Islet of Langerhans (tissue), 1 donor: ENCODE results near the gene COPS9.

Source experiments
- FAIRE-seq: peaks from one replicate; lab custom pipeline; 2011; peaks lifted over from hg19 to GRCh38; lab: Jason Lieb, UNC

COPS9 gene

GRCh38 chr2:240147911-240148587, 11.9 kb upstream of the COPS9 start:
- FAIRE-seq = no peak

DNA sequence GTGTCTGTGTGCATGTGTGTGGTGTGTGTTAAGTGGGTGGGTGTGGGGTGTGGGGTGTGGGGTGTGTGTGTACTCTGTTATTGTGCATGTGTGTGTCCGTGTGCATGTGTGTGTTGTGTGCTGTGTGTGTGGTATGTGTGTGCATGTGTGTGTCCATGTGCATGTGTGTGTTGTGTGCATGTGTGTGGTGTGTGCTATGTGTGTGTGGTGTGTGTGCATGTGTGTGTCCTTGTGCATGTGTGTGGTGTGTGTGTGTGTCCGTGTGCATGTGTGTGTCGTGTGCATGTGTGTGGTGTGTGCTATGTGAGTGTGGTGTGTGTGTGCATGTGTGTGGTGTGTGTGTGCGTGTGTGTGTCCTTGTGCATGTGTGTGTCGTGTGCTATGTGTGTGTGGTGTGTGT, 11.3 kb upstream of the COPS9 start:
- FAIRE-seq = no peak

- no peak for FAIRE-seq
Measured at GRCh38 chr2:240146627-240147278, 10.6 kb upstream of the COPS9 start.

GRCh38 chr2:240146141-240146561, 10.0 kb upstream of the COPS9 start:
- no peak for FAIRE-seq

GRCh38 chr2:240145461-240145860, 9.4 kb upstream of the COPS9 start:
- FAIRE-seq = no peak

- no peak for FAIRE-seq
Measured at GRCh38 chr2:240144649-240145261, 8.7 kb upstream of the COPS9 start.

DNA sequence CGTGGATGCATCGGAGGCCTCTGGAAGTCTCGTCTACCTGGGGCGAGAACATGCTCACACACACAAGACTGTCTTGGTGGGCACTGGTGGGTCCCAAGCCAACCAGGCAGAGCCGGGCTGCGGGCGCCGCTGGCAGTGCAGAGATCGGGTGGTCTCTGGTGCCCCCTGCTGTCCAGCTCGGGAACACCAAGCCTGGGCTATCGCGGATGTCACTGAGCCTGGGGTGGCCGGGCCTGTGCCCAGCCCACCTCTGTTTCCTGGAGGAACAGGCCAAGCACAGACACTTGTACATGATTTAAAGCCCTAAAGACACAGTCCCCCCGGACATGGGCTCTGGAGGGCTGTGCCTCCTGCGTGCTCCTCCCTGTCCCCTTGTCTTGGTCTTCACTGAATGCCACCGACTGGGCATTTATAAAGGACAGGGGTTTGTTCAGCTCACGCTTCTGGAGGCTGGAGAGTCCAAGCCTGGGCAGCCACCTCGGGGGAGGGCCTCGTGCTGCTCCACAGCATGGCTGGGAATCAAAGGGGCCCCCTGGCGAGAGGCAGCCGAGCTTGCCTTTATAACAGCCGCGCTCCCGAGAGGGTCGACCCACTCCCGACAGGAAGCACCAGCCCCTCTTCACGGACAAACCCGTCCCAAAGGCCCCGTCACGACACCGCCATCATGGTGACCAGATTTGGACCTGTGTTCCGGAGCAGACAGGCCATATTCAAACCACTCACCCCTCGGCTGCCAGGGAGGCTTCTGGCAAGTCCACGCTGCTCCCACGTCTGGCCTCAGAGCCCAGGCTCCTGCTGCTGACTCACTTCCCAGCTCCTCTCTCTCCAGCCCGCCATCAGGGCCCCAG, 7.9 kb upstream of the COPS9 start:
- no peak for FAIRE-seq

DNA sequence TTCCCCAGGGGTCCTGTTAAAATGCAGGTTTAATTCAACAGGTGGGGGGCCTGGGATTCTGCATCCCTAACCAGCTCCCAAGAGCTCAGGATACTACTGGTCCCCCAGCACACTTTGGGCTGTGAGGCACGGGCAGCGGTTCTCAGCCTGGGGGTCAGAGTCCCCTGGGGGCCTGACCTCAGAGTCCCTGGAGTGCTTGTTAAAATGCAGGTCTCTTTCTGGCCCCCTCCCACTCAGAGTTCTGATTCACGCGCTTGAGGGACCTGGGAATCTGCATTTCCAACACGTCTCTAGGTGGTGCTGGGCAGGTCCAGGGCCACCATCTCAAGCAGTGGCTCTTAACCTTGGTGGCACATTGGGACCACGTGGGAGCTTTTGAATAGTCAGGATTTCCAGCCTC, 7.2 kb upstream of the COPS9 start:
- no peak for FAIRE-seq

DNA sequence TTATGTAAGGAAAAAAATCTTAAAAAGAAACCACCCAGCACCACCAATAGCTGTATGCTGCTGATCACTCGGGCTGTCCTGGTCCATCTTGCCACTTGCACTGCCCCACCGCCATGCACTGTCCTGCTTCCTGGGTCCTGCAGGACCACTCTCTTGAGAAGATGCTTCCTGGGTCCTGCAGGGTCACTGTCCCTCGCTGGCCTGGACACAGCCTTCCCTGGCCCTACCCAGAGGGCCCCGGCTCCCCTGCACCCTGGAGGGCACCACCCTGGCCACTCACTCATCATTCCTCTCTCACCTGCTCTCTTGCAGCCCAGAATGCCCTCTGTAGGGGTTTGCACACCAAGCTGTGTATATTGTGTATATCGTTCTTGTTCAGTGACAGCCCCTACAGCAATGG, 6.8 kb upstream of the COPS9 start:
- FAIRE-seq = no peak

DNA sequence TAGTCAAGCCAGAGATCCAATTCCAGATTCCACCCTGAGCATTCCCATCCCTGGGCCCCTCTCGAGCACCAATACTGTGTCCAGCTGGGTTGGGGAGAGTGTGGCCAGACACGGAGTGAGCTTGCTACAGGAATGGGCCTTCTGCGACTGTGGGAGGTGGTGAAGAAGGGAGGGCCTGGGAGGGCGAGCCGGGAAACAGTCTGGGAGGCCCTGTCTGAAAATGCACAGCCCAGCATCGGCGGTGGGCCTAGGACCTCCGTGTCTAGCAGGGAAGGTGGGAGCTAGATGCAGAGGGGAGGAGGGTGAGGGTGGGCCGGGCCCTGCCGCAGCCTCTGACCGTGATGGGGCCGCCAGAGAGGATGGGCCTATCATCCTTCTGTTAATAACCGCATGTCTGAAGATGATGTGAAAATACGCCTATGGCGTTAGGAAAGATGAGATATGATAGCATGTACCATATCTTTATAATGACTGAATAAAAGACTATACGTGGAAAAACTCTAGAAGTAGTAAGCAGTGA, 6.2 kb upstream of the COPS9 start:
- no peak for FAIRE-seq

DNA sequence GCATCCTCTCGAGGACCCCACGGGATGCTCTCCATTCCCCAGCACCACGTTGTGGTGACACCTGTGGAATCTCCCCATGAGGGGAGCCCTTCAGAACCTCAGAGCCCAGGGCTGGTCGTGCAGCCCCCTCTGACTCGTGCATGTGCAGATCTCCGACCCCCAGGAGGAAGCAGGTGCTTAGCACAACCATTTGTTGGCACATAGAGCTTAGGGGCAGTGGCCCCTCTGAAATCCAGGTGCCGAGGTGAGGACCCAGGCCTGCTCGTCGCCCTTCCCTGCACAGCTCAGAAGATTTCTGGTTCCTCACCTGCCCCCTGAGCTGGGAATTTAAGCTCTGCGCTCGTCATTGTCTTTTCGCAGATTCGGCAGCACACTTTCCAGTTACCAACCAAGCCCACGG, 5.6 kb upstream of the COPS9 start:
- no peak for FAIRE-seq

GRCh38 chr2:240140920-240141319, 4.8 kb upstream of the COPS9 start:
- FAIRE-seq = no peak

- FAIRE-seq = no peak
Measured at GRCh38 chr2:240140511-240140910, 4.4 kb upstream of the COPS9 start, which contains the start of gene OTOS. OTOS (minus strand) TSS chr2:240140658; CDS start chr2:240140326, 332 bp downstream.

GRCh38 chr2:240139666-240140393, 3.7 kb upstream of the COPS9 start:
- FAIRE-seq = no peak

GRCh38 chr2:240139011-240139441, 2.9 kb upstream of the COPS9 start:
- no peak for FAIRE-seq

- no peak for FAIRE-seq
Measured at GRCh38 chr2:240138254-240138984, 2.3 kb upstream of the COPS9 start.

- FAIRE-seq = no peak
Measured at GRCh38 chr2:240137596-240138253, 1.6 kb upstream of the COPS9 start.

DNA sequence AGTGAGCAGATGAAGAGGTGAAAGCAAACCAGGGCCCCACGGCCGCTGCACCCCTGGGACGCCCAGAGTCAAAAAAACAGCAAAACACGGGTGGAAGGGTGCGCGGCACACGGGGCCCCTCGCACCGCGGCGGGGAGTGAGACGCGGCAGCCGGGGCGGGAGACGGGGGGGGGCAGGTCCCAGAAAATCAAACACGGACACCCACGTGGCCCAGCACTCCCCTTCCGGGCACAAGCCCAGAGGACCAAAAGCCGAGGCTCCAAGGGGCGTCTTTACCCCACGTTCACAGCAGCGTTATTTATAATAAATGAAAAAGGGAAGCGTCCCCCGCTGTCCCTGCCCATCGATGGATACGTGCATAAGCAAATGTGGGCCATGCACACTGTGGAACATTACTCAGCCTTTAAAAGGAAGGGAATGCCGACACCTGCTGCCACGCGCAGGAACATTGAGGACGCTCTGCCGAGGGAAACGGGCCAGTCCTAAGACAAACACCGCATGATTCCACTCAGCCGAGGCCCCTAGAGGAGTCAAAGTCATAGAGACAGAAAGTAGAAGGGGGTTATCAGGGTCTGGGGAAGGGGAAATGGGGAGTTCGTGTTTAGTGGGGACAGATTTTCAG, 677 bp upstream of the COPS9 start:
- FAIRE-seq = no peak

DNA sequence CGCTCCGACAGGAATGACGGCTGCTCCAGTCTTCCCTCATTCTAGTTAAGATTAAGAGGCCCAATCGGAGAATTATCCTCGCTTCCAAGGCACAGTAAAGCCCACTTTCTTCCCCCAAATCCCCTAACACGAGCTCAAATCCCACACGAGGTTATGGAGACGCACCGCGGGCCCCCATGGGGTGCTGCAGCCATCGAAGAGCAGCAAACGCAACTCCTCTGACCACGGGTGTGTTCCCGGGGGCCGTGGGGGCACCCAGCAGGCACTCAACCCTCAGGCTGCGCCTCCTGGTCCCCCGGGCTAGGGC, 446 bp downstream of the COPS9 start:
- no peak for FAIRE-seq

GRCh38 chr2:240134956-240135520, 1.1 kb downstream of the COPS9 start:
- no peak for FAIRE-seq
